NCI-H128 (cell line): ENCODE measurements around the gene MACF1.

Source experiments
- DNase-seq: peaks from one replicate; lab custom pipeline; 2025; ENCODE audit not compliant: unreplicated experiment; lab: John Stamatoyannopoulos, UW

The MACF1 gene

GRCh38 chr1:39348278-39348677, 143.8 kb downstream of the MACF1 start:
- no peak for DNase-seq

GRCh38 chr1:39352881-39353280, 148.4 kb downstream of the MACF1 start:
- DNase-seq: no peak

GRCh38 chr1:39354572-39354971, 150.1 kb downstream of the MACF1 start:
- DNase-seq: no peak

GRCh38 chr1:39358491-39358890, 154.0 kb downstream of the MACF1 start:
- no peak for DNase-seq

- DNase-seq: no peak
These were observed 154.6 kb downstream of the MACF1 start for GRCh38 chr1:39359028-39359570.

GRCh38 chr1:39360731-39361130, 156.2 kb downstream of the MACF1 start:
- DNase-seq: no peak

GRCh38 chr1:39361446-39361845, 157.0 kb downstream of the MACF1 start:
- DNase-seq: no peak

- DNase-seq: no peak
These were observed 158.8 kb downstream of the MACF1 start for GRCh38 chr1:39363267-39363666.

- DNase-seq: no peak
These were observed 163.6 kb downstream of the MACF1 start for GRCh38 chr1:39368045-39368444.

- DNase-seq: no peak
These were observed 165.1 kb downstream of the MACF1 start for GRCh38 chr1:39369565-39369964.

GRCh38 chr1:39370602-39371001, 166.1 kb downstream of the MACF1 start:
- DNase-seq: no peak

- no peak for DNase-seq
These were observed 167.6 kb downstream of the MACF1 start for GRCh38 chr1:39372105-39372504.

- no peak for DNase-seq
These were observed 172.2 kb downstream of the MACF1 start for GRCh38 chr1:39376656-39377055.

GRCh38 chr1:39378377-39378776, 173.9 kb downstream of the MACF1 start:
- no peak for DNase-seq

GRCh38 chr1:39379187-39379586, 174.7 kb downstream of the MACF1 start:
- no peak for DNase-seq

- DNase-seq: no peak
These were observed 175.5 kb downstream of the MACF1 start for GRCh38 chr1:39380036-39380435.

- DNase-seq: no peak
These were observed 177.3 kb downstream of the MACF1 start for GRCh38 chr1:39381839-39382238.

- no peak for DNase-seq
These were observed 179.8 kb downstream of the MACF1 start for GRCh38 chr1:39384305-39384704.

GRCh38 chr1:39385067-39385988, 180.8 kb downstream of the MACF1 start:
- DNase-seq: no peak

- no peak for DNase-seq
These were observed 182.5 kb downstream of the MACF1 start for GRCh38 chr1:39386997-39387396.

GRCh38 chr1:39387452-39387851, 183.0 kb downstream of the MACF1 start:
- DNase-seq: no peak
